Measurements from ENCODE around the gene IMMT. TPM values are rescaled to one million over a fixed set of nuclear protein-coding genes. Genes with fewer than 3 reads are reported as not detected.

Gene IMMT
- total and polyA plus RNA-seq, 2 of the 8 experiments (the other 6 are each of a cell fraction or from before 2014, with no cell fraction given), result 37.7 to 103 TPM

GRCh38 chr2:86171295-86171694 lies 24.0 kb downstream of the IMMT start:
- Histone ChIP-seq H3K9ac (replicated peaks in 1 of 4; ENCODE audit: extremely low read depth in 1 of 4, low read depth in 3 of 4, low read length in 3 of 4) (no peak overlapping the region), H3K14ac (ENCODE audit: insufficient read length) (no peak overlapping the region), H2BK120ac (replicated peaks; ENCODE audit: low read depth, low read length) (no peak overlapping the region), H2AFZ (ENCODE audit: low read length) (no peak overlapping the region), H3K23me2 (ENCODE audit: low read depth, low read length) (no peaks in the 10 kb centered on the region), H3K79me1 (ENCODE audit: low read depth, low read length) (no peaks in the 10 kb centered on the region), H2AK5ac (ENCODE audit: low read depth, low read length) (no peak overlapping the region), H3K23ac (ENCODE audit: insufficient read length) (no peak overlapping the region), H3K4ac (replicated peaks; ENCODE audit: insufficient read length, low read depth, low read length) (no peak overlapping the region), H3K4me3 (ENCODE audit: extremely low read depth in 1 of 4, insufficient read depth in 2 of 4, low read depth in 3 of 4, low read length in 4 of 4) (no peak overlapping the region), H3K27me3 (replicated peaks in 1 of 4; ENCODE audit: control insufficient read depth in 3 of 4, extremely low read depth in 1 of 4, insufficient read depth in 3 of 4, low read length in 3 of 4) (no peaks in the 10 kb centered on the region), H3K4me1 (replicated peaks in 1 of 4; ENCODE audit: control insufficient read depth in 3 of 4, insufficient read depth in 4 of 4, low read length in 3 of 4) (no peaks in the 10 kb centered on the region), H3K18ac (ENCODE audit: extremely low read depth, low read length) (no peak overlapping the region), H2BK5ac (ENCODE audit: low read depth, low read length) (no peak overlapping the region), H3K9me3 (ENCODE audit: insufficient read depth in 2 of 2, low read depth in 1 of 2, low read length in 1 of 2) (no peaks in the 10 kb centered on the region), H3K36me3 (ENCODE audit: control insufficient read depth in 2 of 4, insufficient read depth in 4 of 4, low read length in 3 of 4) (peaks cover 2 to 39% (median 25%) of the 10 kb centered on the region in 4 experiments; a peak in 6 of 8 replicates), H3K79me2 (ENCODE audit: control insufficient read depth in 1 of 2, insufficient read depth in 2 of 2, low read length in 2 of 2) (no peaks in the 10 kb centered on the region), H4K20me1 (replicated peaks in 1 of 2; ENCODE audit: control insufficient read depth in 1 of 2, insufficient read depth in 2 of 2, low read length in 2 of 2) (no peaks in the 10 kb centered on the region), H2BK20ac (ENCODE audit: low read length) (no peak overlapping the region), H4K5ac (ENCODE audit: insufficient read length, low read depth, low read length) (no peak overlapping the region), H3K4me2 (ENCODE audit: insufficient read depth in 1 of 2, low read depth in 2 of 2, low read length in 2 of 2) (no peak overlapping the region), H3K27ac (ENCODE audit: low read depth, low read length) (no peak overlapping the region), H2BK12ac (ENCODE audit: low read depth, low read length) (no peak overlapping the region), H2BK15ac (ENCODE audit: low read length) (no peak overlapping the region), H4K91ac (replicated peaks; ENCODE audit: insufficient read length, low read length) (no peak overlapping the region), H3K56ac (replicated peaks; ENCODE audit: insufficient read length, low read depth, low read length) (no peak overlapping the region), H4K8ac (ENCODE audit: extremely low read depth, insufficient read depth, low read length) (no peak overlapping the region)
- TF ChIP-seq TAF7 (optimal IDR thresholded peaks at IDR 0.05; ENCODE audit: borderline replicate concordance, low read depth, low read length), result no peak
- no peak for TF ChIP-seq CREB1 (IDR thresholded peaks at IDR 0.05)
- TF ChIP-seq GTF2F1 (IDR thresholded peaks at IDR 0.05; ENCODE audit: borderline replicate concordance, low read depth, low read length), result no peak
- no peak for TF ChIP-seq TBP (IDR thresholded peaks at IDR 0.05; ENCODE audit: low read depth, low read length)
- TF ChIP-seq SP2 (IDR thresholded peaks at IDR 0.05; ENCODE audit: low read length), result no peak
- TF ChIP-seq TCF12 (IDR thresholded peaks at IDR 0.05; ENCODE audit: low read depth, low read length), result no peak
- no peak for TF ChIP-seq ATF3 (IDR thresholded peaks at IDR 0.05; ENCODE audit: insufficient read depth, low read depth, low read length)
- no peak for TF ChIP-seq NANOG (IDR thresholded peaks at IDR 0.05; ENCODE audit: insufficient read depth, low read depth, low read length, poor library complexity, severe bottlenecking)
- TF ChIP-seq KDM5A (IDR thresholded peaks at IDR 0.05; ENCODE audit: low read length), result no peak
- no peak for TF ChIP-seq ZNF274 (IDR thresholded peaks at IDR 0.05; ENCODE audit: borderline replicate concordance, extremely low read depth, low read length)
- no peak for TF ChIP-seq PHF8 (conservative IDR thresholded peaks at IDR 0.05; ENCODE audit: low read depth, low read length)
- no peak for TF ChIP-seq MAFK (IDR thresholded peaks at IDR 0.05; ENCODE audit: low read depth, low read length)
- TF ChIP-seq JUN (IDR thresholded peaks at IDR 0.05; ENCODE audit: low read depth, low read length), result no peak
- no peak for TF ChIP-seq JUND (IDR thresholded peaks at IDR 0.05; ENCODE audit: low read length)
- no peak for TF ChIP-seq POLR2AphosphoS5 (IDR thresholded peaks at IDR 0.05; ENCODE audit: low read depth, low read length)
- no peak for TF ChIP-seq YY1 (IDR thresholded peaks at IDR 0.05; ENCODE audit: low read depth, low read length)
- POLR2A ChIA-PET (ENCODE audit: partially characterized antibody), result no interaction called here
- WGBS, 2 experiments (ENCODE audit: extremely low coverage in 1 of 2, insufficient coverage in 1 of 2, insufficient read length in 1 of 2, insufficient replicate concordance in 2 of 2, low coverage in 1 of 2, low lambda C conversion rate in 2 of 2, missing lambda C conversion rate in 1 of 2), result 92% methylated on average over 3 of the region's 3 CpGs; no CpG with 5 or more reads in 1 of the 2 experiments
- CTCF ChIA-PET (ENCODE audit: partially characterized antibody), result no interaction called here
- DNase-seq (ENCODE audit: low read depth in 1 of 2, low spot score in 2 of 2) (no peak), FAIRE-seq (no peak)

Data from H1 (cell line).